Activated T-helper 2 cell treated with anti-CD3 and anti-CD28 coated beads, Interferon-gamma antibody, Interleukin-2, Interleukin-4, amounts not matched to agents 10 μg/mL and 5 μg/mL and 100 μg/mL, durations not matched to agents 14 hours and 24 hours and 36 hours (primary cell): ENCODE results near the gene NOA1. TPM values are rescaled to one million over a fixed set of nuclear protein-coding genes. Genes with fewer than 3 reads are reported as not detected.
A peak's percentile ranks its signal among the peaks of the same experiment; 100 is the strongest.

Experiments used
- DNase-seq: peaks from one replicate; pipeline ENCODE4 v3.0.0; 2021; ENCODE audit warnings: low spot score
- H3K27ac Mint-ChIP-seq: one replicate; pipeline ENCODE4 v1.8.0; 2021; ENCODE audit warnings: mixed read lengths
- H3K27me3 Mint-ChIP-seq: one replicate; pipeline ENCODE4 v1.8.0; 2021; ENCODE audit warnings: low read depth, mixed read lengths
- H3K36me3 Mint-ChIP-seq: one replicate; pipeline ENCODE4 v1.8.0; 2021; ENCODE audit warnings: low read depth, mixed read lengths
- H3K4me1 Mint-ChIP-seq: one replicate; pipeline ENCODE4 v1.8.0; 2021; ENCODE audit warnings: low read depth, mixed read lengths
- H3K4me3 Mint-ChIP-seq: one replicate; pipeline ENCODE4 v1.8.0; 2021; ENCODE audit warnings: low read depth, mild to moderate bottlenecking, moderate library complexity, mixed read lengths
- H3K9me3 Mint-ChIP-seq: one replicate; pipeline ENCODE4 v1.8.0; 2021; ENCODE audit warnings: mixed read lengths
- intact Hi-C: fragments of 100-400 bp; cut with micrococcal nuclease; formaldehyde crosslinking; loops from one replicate; pipeline ENCODE4 v1.15.1; 2023
- total RNA-seq: library from RNA; stranded (reverse); gene quantifications from 2 replicates; pipeline ENCODE4 v1.2.3, GENCODE V29; 2022

NOA1 gene
- total RNA-seq, 1 donor from 2014 or later, result 16.5 TPM

GRCh38 chr4:56978750-56979303 lies 1.4 kb upstream of the NOA1 start, which contains the start of gene POLR2B:
Gene POLR2B, plus strand, starts transcription at chr4:56978896. Its CDS starts 90 bp downstream, at chr4:56978986.
- peak; percentile 88 for DNase-seq
- Mint-ChIP-seq H3K9me3 (peaks cover 4% of the 10 kb centered on the region), H3K36me3 (peaks cover 60% of the 10 kb centered on the region), H3K4me1 (peaks cover 36% of the 10 kb centered on the region), H3K27me3 (no peaks in the 10 kb centered on the region), H3K4me3 (peak within 1 kb of the TSS; percentile 100), H3K27ac (peak within 1 kb of the TSS; percentile 100)
- intact Hi-C loops, result loop anchor here (1.0 to 10.0 kb wide), 3 partner anchors 324 to 1032 kb away; partner anchors contain the start of genes CEP135 and PAICS

GRCh38 chr4:56976837-56977320 lies 527 bp downstream of the NOA1 start:
- peaks cover 67% of the 10 kb centered on the region for H3K36me3 Mint-ChIP-seq
- H3K27ac Mint-ChIP-seq, result peak overlapping the region; percentile 100
- intact Hi-C loops, result loop anchor here (1.0 to 10.0 kb wide), 5 partner anchors 68 to 1030 kb away; partner anchors contain the start of genes AASDH, CEP135 and SRP72
- no peaks in the 10 kb centered on the region for H3K27me3 Mint-ChIP-seq
- H3K4me1 Mint-ChIP-seq, result peaks cover 36% of the 10 kb centered on the region
- H3K9me3 Mint-ChIP-seq, result peaks cover 19% of the 10 kb centered on the region
- DNase-seq, result peak; percentile 41
- H3K4me3 Mint-ChIP-seq, result peak overlapping the region; percentile 100

- peak overlapping the region; percentile 100 for H3K4me3 Mint-ChIP-seq
- intact Hi-C loops, result loop anchor here (2.0 to 10.0 kb wide), 3 partner anchors 322 to 1029 kb away; partner anchors contain the start of genes CEP135 and SRP72
- DNase-seq, result no peak
- H3K9me3 Mint-ChIP-seq, result peaks cover 19% of the 10 kb centered on the region
- no peaks in the 10 kb centered on the region for H3K27me3 Mint-ChIP-seq
- H3K27ac Mint-ChIP-seq, result peak overlapping the region; percentile 28
- H3K4me1 Mint-ChIP-seq, result peaks cover 34% of the 10 kb centered on the region
- H3K36me3 Mint-ChIP-seq, result peaks cover 67% of the 10 kb centered on the region
Measured at GRCh38 chr4:56976283-56976836, 1.0 kb downstream of the NOA1 start.

GRCh38 chr4:56973336-56973735 lies 4.1 kb downstream of the NOA1 start:
- Mint-ChIP-seq H3K9me3 (peaks cover 19% of the 10 kb centered on the region), H3K36me3 (peaks cover 71% of the 10 kb centered on the region), H3K4me3 (no peak overlapping the region), H3K27ac (no peak overlapping the region), H3K4me1 (peaks cover 28% of the 10 kb centered on the region), H3K27me3 (no peaks in the 10 kb centered on the region)
- no peak for DNase-seq
- intact Hi-C loops, result loop anchor here (10.0 kb wide), 1 partner anchor 319 kb away; no protein-coding TSS in a partner anchor

GRCh38 chr4:56972809-56973208 lies 4.6 kb downstream of the NOA1 start:
- Mint-ChIP-seq H3K4me3 (no peak overlapping the region), H3K36me3 (peaks cover 74% of the 10 kb centered on the region), H3K4me1 (peaks cover 28% of the 10 kb centered on the region), H3K27ac (no peak overlapping the region), H3K9me3 (peaks cover 19% of the 10 kb centered on the region), H3K27me3 (no peaks in the 10 kb centered on the region)
- DNase-seq, result no peak
- intact Hi-C loops, result loop anchor here (10.0 kb wide), 1 partner anchor 318 kb away; no protein-coding TSS in a partner anchor

- peaks cover 28% of the 10 kb centered on the region for H3K4me1 Mint-ChIP-seq
- peaks cover 76% of the 10 kb centered on the region for H3K36me3 Mint-ChIP-seq
- no peak overlapping the region for H3K4me3 Mint-ChIP-seq
- DNase-seq, result no peak
- peaks cover 19% of the 10 kb centered on the region for H3K9me3 Mint-ChIP-seq
- peak overlapping the region; percentile 20 for H3K27ac Mint-ChIP-seq
- no peaks in the 10 kb centered on the region for H3K27me3 Mint-ChIP-seq
- intact Hi-C loops, result loop anchor here (10.0 kb wide), 1 partner anchor 318 kb away; no protein-coding TSS in a partner anchor
Measured at GRCh38 chr4:56972389-56972788, 5.0 kb downstream of the NOA1 start.

- Mint-ChIP-seq H3K27ac (no peak overlapping the region), H3K4me1 (peaks cover 28% of the 10 kb centered on the region), H3K27me3 (no peaks in the 10 kb centered on the region), H3K4me3 (no peak overlapping the region), H3K36me3 (peaks cover 82% of the 10 kb centered on the region), H3K9me3 (peaks cover 19% of the 10 kb centered on the region)
- intact Hi-C loops, result loop anchor here (10.0 kb wide), 1 partner anchor 317 kb away; no protein-coding TSS in a partner anchor
- no peak for DNase-seq
Measured at GRCh38 chr4:56971383-56971782, 6.0 kb downstream of the NOA1 start.

GRCh38 chr4:56961107-56961500 lies 16.3 kb downstream of the NOA1 start:
- peaks cover 32% of the 10 kb centered on the region for H3K36me3 Mint-ChIP-seq
- H3K27me3 Mint-ChIP-seq, result no peaks in the 10 kb centered on the region
- intact Hi-C loops, result no loop called here
- H3K4me1 Mint-ChIP-seq, result no peaks in the 10 kb centered on the region
- H3K4me3 Mint-ChIP-seq, result no peak overlapping the region
- DNase-seq, result no peak
- H3K27ac Mint-ChIP-seq, result no peak overlapping the region
- H3K9me3 Mint-ChIP-seq, result no peaks in the 10 kb centered on the region

GRCh38 chr4:56959100-56959499 lies 18.3 kb downstream of the NOA1 start:
- no peaks in the 10 kb centered on the region for H3K9me3 Mint-ChIP-seq
- no peak overlapping the region for H3K4me3 Mint-ChIP-seq
- DNase-seq, result no peak
- H3K4me1 Mint-ChIP-seq, result no peaks in the 10 kb centered on the region
- peaks cover 18% of the 10 kb centered on the region for H3K36me3 Mint-ChIP-seq
- no peak overlapping the region for H3K27ac Mint-ChIP-seq
- H3K27me3 Mint-ChIP-seq, result no peaks in the 10 kb centered on the region
- intact Hi-C loops, result no loop called here

- Mint-ChIP-seq H3K4me1 (no peaks in the 10 kb centered on the region), H3K9me3 (no peaks in the 10 kb centered on the region), H3K4me3 (no peak overlapping the region), H3K27me3 (no peaks in the 10 kb centered on the region), H3K36me3 (peaks cover 14% of the 10 kb centered on the region), H3K27ac (no peak overlapping the region)
- no peak for DNase-seq
- intact Hi-C loops, result no loop called here
Measured at GRCh38 chr4:56958111-56958517, 19.3 kb downstream of the NOA1 start.

- Mint-ChIP-seq H3K9me3 (no peaks in the 10 kb centered on the region), H3K4me1 (no peaks in the 10 kb centered on the region), H3K36me3 (no peaks in the 10 kb centered on the region), H3K27me3 (no peaks in the 10 kb centered on the region), H3K27ac (no peak overlapping the region), H3K4me3 (no peak overlapping the region)
- intact Hi-C loops, result no loop called here
- DNase-seq, result no peak
Measured at GRCh38 chr4:56953680-56954520, 23.5 kb downstream of the NOA1 start.

GRCh38 chr4:56941403-56941802 lies 36.0 kb downstream of the NOA1 start:
- no peak overlapping the region for H3K27ac Mint-ChIP-seq
- intact Hi-C loops, result no loop called here
- no peak overlapping the region for H3K4me3 Mint-ChIP-seq

More at GRCh38 chr4:56941403-56941802, 36.0 kb downstream of the NOA1 start:
- no peaks in the 10 kb centered on the region for H3K9me3 Mint-ChIP-seq
- H3K27me3 Mint-ChIP-seq, result no peaks in the 10 kb centered on the region
- H3K36me3 Mint-ChIP-seq, result peaks cover 16% of the 10 kb centered on the region
- DNase-seq, result no peak
- H3K4me1 Mint-ChIP-seq, result peaks cover 4% of the 10 kb centered on the region
